Activated effector memory CD4-positive, alpha-beta T cell treated with Interleukin-2 at 50 U/mL for 16 hours (primary cell): ENCODE results near the gene ALG12.

ENCODE experiments used
- DNase-seq: peaks from one replicate; pipeline ENCODE4 v3.0.0-alpha.2; 2020

ALG12 gene

DNA sequence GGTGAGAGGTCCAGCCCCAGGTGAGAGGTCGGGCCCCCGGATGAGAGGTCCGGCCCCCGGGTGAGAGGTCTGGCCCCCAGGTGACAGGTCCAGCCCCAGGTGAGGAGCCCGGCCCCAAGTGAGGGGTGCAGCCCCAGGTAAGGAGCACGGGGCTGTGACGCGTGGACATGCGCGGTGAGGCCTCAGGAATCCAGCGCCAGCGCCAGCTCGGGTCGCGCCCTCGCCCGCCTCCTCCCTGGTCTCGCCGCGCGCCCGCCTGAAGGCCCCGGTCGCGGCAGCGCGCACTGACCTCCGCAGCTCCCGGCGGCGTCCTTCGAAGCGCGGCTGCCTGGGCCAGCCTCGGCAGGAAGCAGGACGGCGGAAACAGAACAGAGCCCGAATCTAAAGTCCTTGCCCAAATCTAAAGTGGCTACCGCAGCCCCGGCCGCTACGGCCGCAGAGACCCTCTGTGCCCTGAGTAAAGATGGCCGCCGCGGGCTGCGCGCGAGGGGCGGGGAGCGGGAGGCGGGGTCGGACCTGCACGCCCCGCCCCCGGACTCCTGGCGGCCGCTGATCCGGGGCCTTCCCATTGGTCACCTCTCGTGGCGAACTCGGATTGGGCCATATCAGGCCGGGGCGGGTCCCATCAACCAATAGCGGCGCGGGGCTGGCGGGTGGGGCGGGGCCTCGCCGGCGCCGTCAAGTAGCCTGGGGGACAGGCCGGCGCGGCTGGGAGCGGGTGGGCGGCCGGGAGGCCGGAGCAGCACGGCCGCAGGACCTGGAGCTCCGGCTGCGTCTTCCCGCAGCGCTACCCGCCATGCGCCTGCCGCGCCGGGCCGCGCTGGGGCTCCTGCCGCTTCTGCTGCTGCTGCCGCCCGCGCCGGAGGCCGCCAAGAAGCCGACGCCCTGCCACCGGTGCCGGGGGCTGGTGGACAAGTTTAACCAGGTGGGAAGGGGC lies at the start of gene ALG12, which contains the start of gene CRELD2:
Gene ALG12, minus strand, starts transcription at position 465 of the 937 bp plus-strand sequence. CDS start 4,673 bp downstream, outside the sequence.
Gene CRELD2, plus strand, starts transcription at position 661 of the 937 bp plus-strand sequence. Its CDS starts 136 bp downstream, at position 797.
- DNase-seq = peak; percentile 94

DNA sequence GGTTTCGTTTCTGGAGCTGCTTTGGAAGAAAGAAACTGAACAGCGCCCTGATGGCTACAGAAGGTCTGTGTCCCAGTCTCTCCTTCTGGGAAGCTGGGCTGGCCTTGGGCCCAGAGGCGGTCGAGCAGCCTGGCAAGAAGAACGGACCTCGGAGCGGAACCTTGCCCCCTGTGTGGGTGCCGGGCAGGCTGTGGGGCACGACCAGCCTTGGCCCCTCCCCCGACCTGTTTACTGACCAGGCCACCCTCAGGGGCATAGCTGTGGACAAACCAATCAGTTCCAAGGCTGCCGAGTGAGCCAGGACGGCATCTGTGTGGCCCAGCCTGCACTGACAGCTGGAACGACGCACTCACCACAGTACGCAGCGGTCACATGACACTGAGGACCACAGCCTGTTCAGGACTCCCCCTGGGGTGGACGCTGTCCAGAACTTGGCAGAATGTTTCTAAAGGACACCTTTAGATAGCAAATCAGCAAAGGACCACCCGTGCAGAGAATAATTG lies 49.5 kb upstream of the ALG12 start:
- no peak for DNase-seq

GRCh38 chr22:49966774-49967705 lies 48.8 kb upstream of the ALG12 start:
- no peak for DNase-seq

GRCh38 chr22:49966041-49966773 lies 48.0 kb upstream of the ALG12 start:
- no peak for DNase-seq

DNA sequence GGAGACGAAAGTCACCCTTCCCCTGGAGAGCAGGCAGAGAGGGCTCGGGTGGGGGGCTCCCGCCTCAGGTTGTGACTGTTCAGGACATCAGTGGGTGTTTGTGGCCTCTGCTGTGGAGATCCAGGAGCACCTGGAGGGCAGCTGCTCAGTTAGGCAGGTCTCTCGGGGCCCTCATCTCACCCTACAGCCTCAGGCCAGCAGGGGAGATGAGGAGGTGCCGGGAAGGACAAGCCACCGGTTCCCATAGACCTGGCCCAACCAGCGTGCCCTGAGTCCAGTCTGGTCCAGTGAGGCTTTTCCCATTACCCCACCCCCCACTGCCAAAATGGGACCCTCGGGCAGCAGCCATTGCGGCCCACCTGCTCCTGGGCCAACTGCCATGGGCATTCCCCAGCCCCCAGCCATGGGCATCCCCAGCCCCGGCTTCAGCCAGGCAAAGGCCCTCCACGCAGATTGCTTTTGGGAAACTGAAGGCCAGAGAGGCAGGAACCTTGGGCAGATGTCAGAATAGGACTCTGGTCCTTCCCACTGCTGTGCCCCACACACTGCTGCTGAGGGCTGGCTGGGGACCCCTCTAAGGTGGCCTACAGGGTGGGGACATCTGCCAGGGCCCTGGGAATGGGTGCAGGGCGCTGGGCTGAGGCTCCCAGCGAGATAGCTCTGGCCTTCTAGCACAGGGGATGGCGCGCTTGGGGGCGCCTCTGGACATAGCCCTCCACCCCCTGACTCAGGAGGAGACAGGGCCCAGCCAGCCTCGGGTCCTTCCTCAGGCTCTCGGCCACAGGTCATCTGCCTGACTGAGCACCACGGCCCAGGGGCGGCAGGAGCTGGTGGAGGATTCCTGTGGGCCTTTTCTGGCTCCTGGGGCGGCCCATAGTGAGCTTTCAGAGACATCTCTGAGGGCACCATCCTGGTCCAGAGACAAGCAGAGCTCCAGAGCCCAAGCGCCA lies 47.1 kb upstream of the ALG12 start:
- DNase-seq = no peak

DNA sequence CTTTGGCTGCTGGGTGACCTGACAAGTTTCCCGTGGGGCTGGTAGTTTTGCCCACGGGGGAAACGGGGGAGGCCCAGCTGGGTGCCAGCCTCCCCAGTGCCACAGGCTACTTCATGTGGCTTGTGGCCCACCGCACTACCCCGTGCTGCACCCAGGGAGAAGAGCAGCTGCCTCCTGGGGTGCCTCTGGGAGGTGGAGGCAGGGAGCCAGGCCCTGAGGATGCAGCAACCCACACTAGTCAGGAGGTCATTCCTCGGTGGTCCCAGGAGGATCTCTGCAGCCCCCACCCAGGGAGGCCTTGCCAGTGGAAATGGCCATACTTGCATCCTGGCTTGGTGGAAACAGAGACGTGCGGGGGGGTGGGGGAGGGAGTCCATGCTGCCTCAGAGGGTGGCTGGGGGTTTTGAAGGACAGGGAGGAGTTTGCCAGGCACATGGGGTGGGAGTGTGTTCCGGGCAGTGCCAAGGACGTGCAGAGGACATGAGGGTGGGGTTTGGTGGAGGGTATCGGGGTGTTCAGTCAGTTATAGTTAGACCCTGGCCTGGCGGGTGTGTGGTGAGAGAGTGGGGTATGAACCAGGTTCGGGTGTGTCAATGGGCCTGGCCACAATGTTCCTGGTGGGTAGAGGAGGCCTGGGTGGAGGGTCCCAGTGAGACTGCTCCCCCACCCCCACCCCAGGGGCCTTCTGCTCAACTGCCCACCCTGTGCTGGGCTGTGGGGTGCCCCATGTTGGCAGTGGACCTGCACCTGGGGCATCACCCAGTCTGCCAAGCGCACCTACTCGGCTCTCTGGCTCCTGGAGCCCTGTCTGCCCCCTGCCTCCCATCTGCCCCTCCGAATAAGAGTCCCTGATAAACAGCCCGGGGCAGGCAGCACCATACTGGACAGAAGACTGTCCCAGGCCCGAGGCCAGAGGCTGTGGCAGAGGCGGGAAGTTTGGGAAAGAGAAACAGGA lies 46.2 kb upstream of the ALG12 start:
- no peak for DNase-seq

GRCh38 chr22:49963647-49964026 lies 45.4 kb upstream of the ALG12 start:
- no peak for DNase-seq

GRCh38 chr22:49962751-49963646 lies 44.8 kb upstream of the ALG12 start:
- DNase-seq = no peak

DNA sequence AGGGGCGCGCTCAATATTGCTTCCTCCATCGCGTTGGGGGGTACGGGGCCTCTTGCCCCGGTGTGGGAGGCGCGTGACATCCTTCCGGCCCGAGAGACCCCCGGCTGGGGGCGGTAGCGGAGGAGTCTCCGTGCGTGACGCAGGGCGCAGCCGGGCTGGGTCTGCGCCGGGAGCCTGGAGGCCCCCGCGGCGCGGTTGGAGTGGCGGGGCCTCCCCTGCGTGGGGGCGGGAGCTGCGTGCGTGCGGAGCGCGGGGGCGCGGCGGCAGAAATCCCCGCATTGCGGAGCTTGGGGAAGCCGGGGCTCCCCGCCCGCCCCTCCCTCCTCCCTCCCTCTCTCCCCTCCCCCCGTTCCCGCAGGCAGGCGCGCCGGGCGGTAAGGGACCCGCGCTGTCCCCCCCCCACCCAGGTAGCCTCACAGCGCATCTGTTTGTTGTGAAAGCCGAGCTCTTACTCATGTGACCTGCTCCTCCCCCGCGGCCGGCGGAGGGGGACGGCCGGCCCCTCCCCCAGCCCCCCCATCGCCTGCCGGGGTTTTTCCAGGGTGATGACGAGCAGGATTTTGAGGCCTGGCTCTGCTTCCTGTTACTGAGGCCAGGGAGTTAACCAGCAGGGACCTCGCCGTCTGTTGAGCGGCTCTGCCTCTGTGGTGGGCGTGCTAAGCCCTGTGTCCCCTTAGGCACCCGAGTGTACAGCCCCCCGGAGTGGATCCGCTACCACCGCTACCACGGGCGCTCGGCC lies 43.9 kb upstream of the ALG12 start:
- peak; percentile 68 for DNase-seq

DNA sequence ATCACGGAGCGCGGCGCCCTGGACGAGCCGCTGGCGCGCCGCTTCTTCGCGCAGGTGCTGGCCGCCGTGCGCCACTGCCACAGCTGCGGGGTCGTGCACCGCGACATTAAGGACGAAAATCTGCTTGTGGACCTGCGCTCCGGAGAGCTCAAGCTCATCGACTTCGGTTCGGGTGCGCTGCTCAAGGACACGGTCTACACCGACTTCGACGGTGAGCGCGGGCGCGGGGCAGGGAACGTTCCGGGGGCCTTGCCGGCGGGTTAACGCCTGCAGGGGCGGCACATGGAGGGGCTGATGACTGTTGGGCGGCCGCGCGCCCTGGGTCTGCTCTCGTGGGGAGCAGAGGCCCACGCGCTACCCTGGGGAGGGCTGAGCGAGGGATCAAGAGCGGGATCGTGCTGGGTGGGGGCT lies 43.4 kb upstream of the ALG12 start:
- DNase-seq = no peak

GRCh38 chr22:49961005-49961600 lies 42.9 kb upstream of the ALG12 start:
- no peak for DNase-seq

DNA sequence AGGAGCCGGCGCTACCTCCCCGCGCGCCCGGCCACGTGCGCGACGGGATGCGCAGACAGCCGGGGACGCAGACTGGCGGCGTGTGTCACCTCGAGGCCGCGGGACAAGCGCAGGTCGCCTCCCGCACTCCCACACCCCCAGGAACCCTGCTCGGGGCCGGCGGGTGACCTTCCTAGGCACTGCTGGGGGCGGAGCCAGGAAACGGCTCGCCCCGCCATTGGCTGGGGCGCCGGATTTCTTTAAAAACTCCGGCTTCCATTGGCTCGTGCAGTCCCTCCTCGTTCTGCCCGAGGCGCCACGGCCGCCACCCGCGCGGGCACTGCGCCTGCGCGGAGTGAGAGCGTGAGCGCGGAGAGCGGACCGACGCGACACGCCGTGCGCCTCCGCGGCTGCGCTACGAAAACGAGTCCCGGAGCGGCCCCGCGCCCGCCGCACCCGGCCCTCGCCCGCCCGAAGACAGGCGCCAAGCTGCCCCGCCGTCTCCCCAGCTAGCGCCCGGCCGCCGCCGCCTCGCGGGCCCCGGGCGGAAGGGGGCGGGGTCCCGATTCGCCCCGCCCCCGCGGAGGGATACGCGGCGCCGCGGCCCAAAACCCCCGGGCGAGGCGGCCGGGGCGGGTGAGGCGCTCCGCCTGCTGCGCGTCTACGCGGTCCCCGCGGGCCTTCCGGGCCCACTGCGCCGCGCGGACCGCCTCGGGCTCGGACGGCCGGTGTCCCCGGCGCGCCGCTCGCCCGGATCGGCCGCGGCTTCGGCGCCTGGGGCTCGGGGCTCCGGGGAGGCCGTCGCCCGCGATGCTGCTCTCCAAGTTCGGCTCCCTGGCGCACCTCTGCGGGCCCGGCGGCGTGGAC lies 42.1 kb upstream of the ALG12 start, which contains the start of gene PIM3:
Gene PIM3, plus strand, starts transcription at position 614 of the 846 bp plus-strand sequence. Its CDS starts 176 bp downstream, at position 790.
- DNase-seq = peak; percentile 89

GRCh38 chr22:49959782-49960158 lies 41.5 kb upstream of the ALG12 start:
- no peak for DNase-seq

- DNase-seq = no peak
Measured at GRCh38 chr22:49958931-49959781, 40.9 kb upstream of the ALG12 start.

DNA sequence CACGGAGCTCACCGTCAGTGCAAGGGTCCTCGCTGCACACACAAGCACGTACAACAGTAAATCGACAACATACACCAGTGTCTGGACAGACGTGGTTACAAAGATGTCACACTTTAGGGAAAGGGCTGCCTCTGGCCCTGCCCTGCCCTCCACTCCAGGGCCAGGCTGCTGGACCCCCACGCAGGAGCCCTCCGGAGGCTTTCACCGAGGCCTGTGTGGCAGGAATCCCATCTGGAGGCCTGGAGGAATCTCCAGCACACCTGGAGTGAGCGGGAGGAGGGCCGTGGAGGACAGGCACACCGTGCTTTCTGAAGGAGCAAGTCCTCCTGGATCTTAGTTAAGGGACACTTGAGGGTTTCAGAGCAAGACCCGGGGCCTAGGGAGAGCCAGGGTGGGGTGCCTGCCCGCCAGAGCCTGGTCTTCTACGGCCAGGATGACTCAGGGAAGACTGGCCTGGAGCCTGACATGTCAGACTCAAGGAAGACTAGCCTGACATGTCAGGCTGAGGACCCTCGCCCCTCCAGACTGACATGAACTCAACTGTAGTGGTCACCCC lies 40.2 kb upstream of the ALG12 start:
- no peak for DNase-seq
